Sigmoid colon (tissue), 4 donors: Measurements from ENCODE around the gene OTOP3.
"Not testable (repeated sequence)": the region's sequence is repeated elsewhere in the genome, so short reads cannot be mapped to it uniquely, and the experiment has no call there.

Source experiments
- CTCF ChIP-seq, 4 experiments: fragments of 450-650 bp in 3 of 4; fragments of 200-600 bp in 1 of 4; IDR thresholded peaks; one replicate each; pipeline ENCODE4 v1.5.1; 2016 to 2019; ENCODE audit warnings: antibody characterized with exemption in 4 of 4, mild to moderate bottlenecking in 3 of 4, moderate library complexity in 2 of 4
- POLR2A ChIP-seq, 2 donors: fragments of 450-650 bp; IDR thresholded peaks; one replicate each; pipeline ENCODE4 v1.6.1; 2016; ENCODE audit warnings: antibody characterized with exemption in 2 of 2, mild to moderate bottlenecking in 2 of 2, moderate library complexity in 2 of 2
- POLR2AphosphoS5 ChIP-seq, 4 donors: sonication (generic); formaldehyde crosslinking; IDR thresholded peaks; one replicate each; pipeline ENCODE4 v1.6.1; 2017; ENCODE audit warnings: antibody characterized with exemption in 4 of 4

GRCh38 chr17:74969501-74969900 lies 33.8 kb downstream of the OTOP3 start:
- not testable (repeated sequence) for TF ChIP-seq CTCF, POLR2A, POLR2AphosphoS5 (IDR thresholded peaks at IDR 0.05)
